Measurements from ENCODE around the gene KHDC4.

DNA sequence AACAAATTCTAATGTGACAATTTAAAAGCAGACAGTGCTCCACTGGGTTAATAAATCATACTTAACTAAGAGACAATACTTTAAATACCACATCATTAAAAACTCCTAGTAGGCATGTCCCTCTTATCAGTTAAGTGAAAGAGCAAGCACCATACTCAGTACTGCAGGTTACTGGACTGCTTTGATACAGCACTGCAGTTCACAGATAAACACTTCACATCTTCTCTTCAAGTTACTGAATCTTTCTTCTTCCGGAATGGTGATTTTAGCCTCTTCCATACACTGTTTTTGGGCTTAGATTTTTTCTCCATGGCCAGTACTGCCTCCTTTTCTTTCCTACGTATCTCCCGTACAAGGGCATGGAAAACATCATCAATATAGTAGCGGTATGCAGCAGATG, 34.1 kb downstream of the KHDC4 start:
- TF ChIP-seq RFX5 (IDR thresholded peaks at IDR 0.05; ENCODE audit: low read length) = no peak
- TF ChIP-seq, protein P1, sequence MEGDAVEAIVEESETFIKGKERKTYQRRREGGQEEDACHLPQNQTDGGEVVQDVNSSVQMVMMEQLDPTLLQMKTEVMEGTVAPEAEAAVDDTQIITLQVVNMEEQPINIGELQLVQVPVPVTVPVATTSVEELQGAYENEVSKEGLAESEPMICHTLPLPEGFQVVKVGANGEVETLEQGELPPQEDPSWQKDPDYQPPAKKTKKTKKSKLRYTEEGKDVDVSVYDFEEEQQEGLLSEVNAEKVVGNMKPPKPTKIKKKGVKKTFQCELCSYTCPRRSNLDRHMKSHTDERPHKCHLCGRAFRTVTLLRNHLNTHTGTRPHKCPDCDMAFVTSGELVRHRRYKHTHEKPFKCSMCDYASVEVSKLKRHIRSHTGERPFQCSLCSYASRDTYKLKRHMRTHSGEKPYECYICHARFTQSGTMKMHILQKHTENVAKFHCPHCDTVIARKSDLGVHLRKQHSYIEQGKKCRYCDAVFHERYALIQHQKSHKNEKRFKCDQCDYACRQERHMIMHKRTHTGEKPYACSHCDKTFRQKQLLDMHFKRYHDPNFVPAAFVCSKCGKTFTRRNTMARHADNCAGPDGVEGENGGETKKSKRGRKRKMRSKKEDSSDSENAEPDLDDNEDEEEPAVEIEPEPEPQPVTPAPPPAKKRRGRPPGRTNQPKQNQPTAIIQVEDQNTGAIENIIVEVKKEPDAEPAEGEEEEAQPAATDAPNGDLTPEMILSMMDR (IDR thresholded peaks at IDR 0.05) = no peak
